Esophagus muscularis mucosa (tissue), 4 donors: ENCODE data around the gene UNC45B. TPM values are rescaled to one million over a fixed set of nuclear protein-coding genes. Genes with fewer than 3 reads are reported as not detected.

ENCODE experiments used
- DNase-seq: peaks from one replicate; pipeline ENCODE4 v3.0.0-alpha.2; 2017; ENCODE audit errors: extremely low spot score
- H3K27ac ChIP-seq, 4 donors: fragments of 200-600 bp; sonication (generic); replicated peaks in 1 of 4; 1 replicate in 3 of 4; 2 replicates in 1 of 4; pipeline ENCODE4 v1.5.1; 2016 to 2019; ENCODE audit warnings: mild to moderate bottlenecking in 1 of 4
- H3K27me3 ChIP-seq, 4 donors: fragments of 200-600 bp; sonication (generic); one replicate each; pipeline versions ENCODE4 v1.5.1 to v1.6.0; 2016 to 2019
- H3K36me3 ChIP-seq, 4 donors: fragments of 200-600 bp; sonication (generic); one replicate each; pipeline ENCODE4 v1.5.1; 2016 to 2019
- H3K4me1 ChIP-seq, 4 donors: fragments of 200-600 bp; sonication (generic); one replicate each; pipeline ENCODE4 v1.5.1; 2016 to 2019
- H3K4me3 ChIP-seq, 4 donors: fragments of 200-600 bp; sonication (generic); 1 replicate in 2 of 4; 2 replicates in 2 of 4; pipeline ENCODE4 v1.5.1; 2016 to 2019; ENCODE audit warnings: mild to moderate bottlenecking in 4 of 4, moderate library complexity in 1 of 4
- H3K9me3 ChIP-seq, 4 donors: fragments of 200-600 bp; sonication (generic); 1 replicate in 3 of 4; 2 replicates in 1 of 4; pipeline ENCODE4 v1.5.1; 2016 to 2019
- EP300 ChIP-seq: sonication (generic); formaldehyde crosslinking; IDR thresholded peaks from one replicate; pipeline ENCODE4 v1.6.1; 2017; ENCODE audit warnings: antibody characterized with exemption
- POLR2A ChIP-seq: fragments of 450-650 bp; IDR thresholded peaks from one replicate; pipeline ENCODE4 v1.6.1; 2017; ENCODE audit warnings: antibody characterized with exemption, moderate library complexity, mild to moderate bottlenecking, low read depth
- POLR2AphosphoS5 ChIP-seq, 2 donors: sonication (generic); formaldehyde crosslinking; IDR thresholded peaks; one replicate each; pipeline ENCODE4 v1.6.1; 2017; ENCODE audit warnings: antibody characterized with exemption in 2 of 2
- WGBS: methylation state at CpG from one replicate; pipeline ENCODE4 v1.1.5; 2018; 5-methylcytosine and 5-hydroxymethylcytosine counted together
- intact Hi-C: fragments of 100-400 bp; cut with DNase I; formaldehyde crosslinking; loops from one replicate; pipeline ENCODE4 v1.15.1; 2023
- total RNA-seq, 4 donors: library from RNA; depleted of rRNA; stranded (reverse); fragments of >200 nt; gene quantifications; one replicate each; pipeline versions ENCODE4 v1.1.0 to v1.2.1, GENCODE V29; 2016
- TF ChIP-seq, protein P1 (sequence below), 3 experiments: fragments of 200-600 bp in 2 of 3; fragments of 450-650 bp in 1 of 3; sonication (generic) in 2 of 3; IDR thresholded peaks; one replicate each; pipeline ENCODE4 v1.5.1; 2017 to 2019; ENCODE audit warnings: antibody characterized with exemption in 3 of 3, mild to moderate bottlenecking in 2 of 3, moderate library complexity in 1 of 3

UNC45B gene
- total RNA-seq, 4 donors from 2014 or later = under 0.01 to 0.23 (median 0.06) TPM; not detected in 1

DNA sequence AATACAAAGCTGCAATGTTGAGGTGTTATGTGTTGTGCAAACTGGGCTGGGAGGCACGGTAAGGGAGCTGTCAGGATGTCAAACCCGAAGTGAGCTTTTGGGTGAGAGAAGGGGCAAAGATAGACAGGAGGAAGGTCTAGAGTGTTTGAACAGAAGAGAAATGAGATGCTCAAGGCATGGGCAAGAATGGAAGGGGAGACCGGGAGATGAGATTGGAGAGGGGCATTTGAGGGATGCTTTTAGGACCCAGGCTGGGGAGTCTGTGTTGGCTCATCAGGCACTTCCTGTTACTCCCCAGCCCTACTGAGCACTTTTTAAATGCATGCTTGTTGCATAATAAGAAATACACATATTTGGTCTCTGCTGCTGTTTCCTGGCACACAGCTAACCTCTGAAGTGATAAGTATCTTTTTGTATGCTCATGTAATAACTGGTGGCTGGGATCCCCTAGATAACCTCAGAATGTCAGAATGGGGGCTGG, 13.7 kb downstream of the UNC45B start:
- 67% methylated on average over 3 of the region's 3 CpGs for WGBS
- no peaks in the 10 kb centered on the region for H3K4me1 ChIP-seq
- DNase-seq = no peak
- no peak overlapping the region for H3K27ac ChIP-seq
- no peaks in the 10 kb centered on the region for H3K9me3 ChIP-seq
- no peak overlapping the region for H3K4me3 ChIP-seq
- intact Hi-C loops = no loop called here
- peaks cover 0 to 12% (median 0%) of the 10 kb centered on the region in 4 donors for H3K27me3 ChIP-seq
- TF ChIP-seq EP300 = no peak
- TF ChIP-seq, protein P1, sequence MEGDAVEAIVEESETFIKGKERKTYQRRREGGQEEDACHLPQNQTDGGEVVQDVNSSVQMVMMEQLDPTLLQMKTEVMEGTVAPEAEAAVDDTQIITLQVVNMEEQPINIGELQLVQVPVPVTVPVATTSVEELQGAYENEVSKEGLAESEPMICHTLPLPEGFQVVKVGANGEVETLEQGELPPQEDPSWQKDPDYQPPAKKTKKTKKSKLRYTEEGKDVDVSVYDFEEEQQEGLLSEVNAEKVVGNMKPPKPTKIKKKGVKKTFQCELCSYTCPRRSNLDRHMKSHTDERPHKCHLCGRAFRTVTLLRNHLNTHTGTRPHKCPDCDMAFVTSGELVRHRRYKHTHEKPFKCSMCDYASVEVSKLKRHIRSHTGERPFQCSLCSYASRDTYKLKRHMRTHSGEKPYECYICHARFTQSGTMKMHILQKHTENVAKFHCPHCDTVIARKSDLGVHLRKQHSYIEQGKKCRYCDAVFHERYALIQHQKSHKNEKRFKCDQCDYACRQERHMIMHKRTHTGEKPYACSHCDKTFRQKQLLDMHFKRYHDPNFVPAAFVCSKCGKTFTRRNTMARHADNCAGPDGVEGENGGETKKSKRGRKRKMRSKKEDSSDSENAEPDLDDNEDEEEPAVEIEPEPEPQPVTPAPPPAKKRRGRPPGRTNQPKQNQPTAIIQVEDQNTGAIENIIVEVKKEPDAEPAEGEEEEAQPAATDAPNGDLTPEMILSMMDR (IDR thresholded peaks at IDR 0.05) = no peak
- no peak for TF ChIP-seq POLR2A
- no peak for TF ChIP-seq POLR2AphosphoS5 (IDR thresholded peaks at IDR 0.05)
- H3K36me3 ChIP-seq = peaks cover 0 to 55% (median 0%) of the 10 kb centered on the region in 4 donors

DNA sequence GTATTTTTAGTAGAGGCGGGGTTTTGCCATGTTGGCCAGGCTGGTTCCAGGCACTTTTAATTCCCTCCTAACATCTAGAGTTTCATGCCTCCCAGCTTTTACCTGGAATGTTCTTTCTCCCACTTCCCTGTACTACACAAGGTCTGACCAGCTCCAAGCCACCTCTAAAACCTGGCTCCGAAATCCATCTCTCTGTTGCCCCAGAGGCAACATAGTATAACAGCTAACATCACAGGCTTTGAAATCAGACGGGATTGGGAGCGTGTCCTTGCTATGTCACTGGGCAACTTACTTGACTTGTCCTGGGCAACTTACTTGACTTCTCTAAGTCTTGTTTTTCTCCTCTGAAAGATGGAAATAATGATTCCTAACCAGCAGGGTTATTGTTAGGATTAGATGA, 15.1 kb downstream of the UNC45B start:
- DNase-seq = no peak
- no peak overlapping the region for H3K4me3 ChIP-seq
- WGBS = 89% methylated on average over 4 of the region's 4 CpGs
- peaks cover 0 to 60% (median 0%) of the 10 kb centered on the region in 4 donors for H3K36me3 ChIP-seq
- H3K27ac ChIP-seq = no peak overlapping the region
- H3K4me1 ChIP-seq = no peaks in the 10 kb centered on the region
- intact Hi-C loops = no loop called here
- no peaks in the 10 kb centered on the region for H3K9me3 ChIP-seq
- peaks cover 0 to 15% (median 0%) of the 10 kb centered on the region in 4 donors for H3K27me3 ChIP-seq
- TF ChIP-seq POLR2AphosphoS5 (IDR thresholded peaks at IDR 0.05) (no peak), EP300 (no peak)

DNA sequence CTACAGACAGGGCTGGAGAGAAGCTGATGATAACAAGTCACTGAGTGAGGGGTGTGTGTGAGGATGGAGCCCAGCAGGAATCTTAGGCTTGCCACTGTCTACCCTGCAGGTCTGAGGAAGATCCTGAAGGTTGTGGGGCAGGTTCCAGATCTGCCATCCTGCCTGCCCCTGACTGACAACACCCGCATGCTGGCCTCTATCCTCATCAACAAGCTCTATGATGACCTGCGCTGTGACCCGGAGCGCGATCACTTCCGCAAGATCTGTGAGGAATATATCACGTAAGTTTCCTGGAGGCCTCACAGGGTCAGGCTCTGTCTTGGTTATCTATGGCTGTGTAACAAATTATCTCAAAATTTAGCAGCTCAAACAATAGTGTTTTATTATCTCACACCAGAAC, 16.3 kb downstream of the UNC45B start:
- Histone ChIP-seq H3K36me3 (peaks cover 0 to 62% (median 0%) of the 10 kb centered on the region in 4 donors), H3K4me3 (no peak overlapping the region), H3K27me3 (peaks cover 0 to 15% (median 0%) of the 10 kb centered on the region in 4 donors), H3K27ac (no peak overlapping the region), H3K4me1 (no peaks in the 10 kb centered on the region), H3K9me3 (no peaks in the 10 kb centered on the region)
- intact Hi-C loops = no loop called here
- WGBS = 94% methylated on average over 7 of the region's 7 CpGs
- TF ChIP-seq POLR2AphosphoS5 (IDR thresholded peaks at IDR 0.05) (no peak), POLR2A (no peak), EP300 (no peak)
- TF ChIP-seq, protein P1 (IDR thresholded peaks at IDR 0.05) = no peak
- DNase-seq = no peak

DNA sequence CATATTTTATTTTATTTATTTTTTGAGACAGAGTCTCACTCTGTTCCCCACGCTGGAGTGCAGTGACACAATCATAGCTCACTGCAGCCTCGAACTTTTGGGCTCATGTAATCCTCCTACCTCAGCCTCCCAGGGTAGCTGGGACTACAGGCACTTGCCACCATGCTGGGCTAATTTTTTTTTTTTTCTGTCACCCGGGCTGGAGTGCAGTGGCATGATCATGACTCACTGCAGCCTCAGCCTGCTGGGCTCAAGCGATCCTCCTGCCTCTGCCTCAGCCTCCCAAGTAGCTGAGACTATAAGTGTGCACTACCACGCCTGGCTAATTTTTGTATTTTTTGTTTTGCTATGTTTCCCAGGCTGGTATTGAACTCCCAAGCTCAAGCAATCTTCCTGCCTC, 17.1 kb downstream of the UNC45B start:
- 62% methylated on average over 5 of the region's 5 CpGs for WGBS
- H3K27me3 ChIP-seq = peaks cover 0 to 15% (median 0%) of the 10 kb centered on the region in 4 donors
- no peak overlapping the region for H3K4me3 ChIP-seq
- H3K27ac ChIP-seq = no peak overlapping the region
- no peak for DNase-seq
- H3K9me3 ChIP-seq = no peaks in the 10 kb centered on the region
- H3K4me1 ChIP-seq = no peaks in the 10 kb centered on the region
- TF ChIP-seq EP300 (no peak), POLR2AphosphoS5 (IDR thresholded peaks at IDR 0.05) (no peak), POLR2A (no peak)
- TF ChIP-seq, protein P1 (IDR thresholded peaks at IDR 0.05) = no peak
- H3K36me3 ChIP-seq = peaks cover 0 to 59% (median 0%) of the 10 kb centered on the region in 4 donors
- intact Hi-C loops = no loop called here

DNA sequence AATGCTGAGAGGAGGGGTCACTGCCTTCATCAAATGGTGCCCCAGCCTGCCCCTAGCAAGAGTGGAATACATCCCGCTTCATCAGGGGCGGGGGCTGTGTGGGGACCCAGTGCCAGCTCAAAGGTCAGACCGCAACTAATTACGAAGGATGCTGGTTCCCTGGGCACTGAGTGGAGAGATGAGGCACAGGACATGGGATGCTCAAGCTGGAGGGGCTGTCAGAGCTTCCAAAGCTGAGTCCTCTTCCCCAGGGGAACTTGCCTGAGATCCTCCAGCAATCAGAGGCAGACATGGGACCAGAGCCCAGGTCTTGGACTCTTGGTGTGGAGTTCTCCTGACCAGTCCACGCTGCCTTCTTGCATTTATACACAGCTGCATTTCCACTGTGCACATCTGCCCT, 18.9 kb downstream of the UNC45B start:
- H3K4me3 ChIP-seq = no peak overlapping the region
- H3K4me1 ChIP-seq = no peaks in the 10 kb centered on the region
- H3K36me3 ChIP-seq = peaks cover 0 to 55% (median 0%) of the 10 kb centered on the region in 4 donors
- DNase-seq = no peak
- no peaks in the 10 kb centered on the region for H3K9me3 ChIP-seq
- no peak overlapping the region for H3K27ac ChIP-seq
- peaks cover 0 to 21% (median 0%) of the 10 kb centered on the region in 4 donors for H3K27me3 ChIP-seq
- intact Hi-C loops = no loop called here
- 66% methylated on average over 5 of the region's 5 CpGs for WGBS
- TF ChIP-seq, protein P1 (IDR thresholded peaks at IDR 0.05) = no peak
- TF ChIP-seq POLR2A = no peak
- no peak for TF ChIP-seq EP300
- TF ChIP-seq POLR2AphosphoS5 (IDR thresholded peaks at IDR 0.05) = no peak
